Tibial nerve (tissue), 3 donors: ENCODE measurements around the gene CFI.

Source experiments
- POLR2A ChIP-seq, 2 donors: fragments of 450-650 bp; IDR thresholded peaks; one replicate each; pipeline ENCODE4 v1.6.1; 2017; ENCODE audit warnings: antibody characterized with exemption in 2 of 2, mild to moderate bottlenecking in 2 of 2, moderate library complexity in 2 of 2
- TF ChIP-seq, protein P1 (sequence below), 5 experiments: fragments of 200-600 bp in 3 of 5; fragments of 450-650 bp in 2 of 5; sonication (generic) in 3 of 5; IDR thresholded peaks; one replicate each; pipeline ENCODE4 v1.5.1; 2016 to 2019; ENCODE audit warnings: antibody characterized with exemption in 5 of 5, mild to moderate bottlenecking in 3 of 5, moderate library complexity in 2 of 5

DNA sequence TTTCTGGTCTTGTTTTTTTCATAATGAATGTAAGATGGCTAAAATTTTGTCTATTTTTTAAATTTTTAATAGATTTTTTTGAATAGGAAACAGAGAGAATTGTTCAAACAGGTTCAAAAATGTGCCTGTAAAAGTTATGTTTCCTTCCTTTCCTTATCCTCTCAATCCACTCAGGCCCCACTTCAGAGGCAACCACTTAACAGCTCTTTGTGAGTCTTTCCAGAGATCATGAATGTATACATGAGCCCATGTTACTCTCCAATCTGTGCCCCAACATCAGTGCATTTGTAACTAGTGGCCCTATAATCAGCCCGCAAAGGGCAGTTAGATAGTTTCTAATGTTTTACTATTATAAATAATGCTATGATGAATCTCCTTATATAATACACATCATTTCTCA, 14.0 kb downstream of the CFI start:
- TF ChIP-seq, protein P1, sequence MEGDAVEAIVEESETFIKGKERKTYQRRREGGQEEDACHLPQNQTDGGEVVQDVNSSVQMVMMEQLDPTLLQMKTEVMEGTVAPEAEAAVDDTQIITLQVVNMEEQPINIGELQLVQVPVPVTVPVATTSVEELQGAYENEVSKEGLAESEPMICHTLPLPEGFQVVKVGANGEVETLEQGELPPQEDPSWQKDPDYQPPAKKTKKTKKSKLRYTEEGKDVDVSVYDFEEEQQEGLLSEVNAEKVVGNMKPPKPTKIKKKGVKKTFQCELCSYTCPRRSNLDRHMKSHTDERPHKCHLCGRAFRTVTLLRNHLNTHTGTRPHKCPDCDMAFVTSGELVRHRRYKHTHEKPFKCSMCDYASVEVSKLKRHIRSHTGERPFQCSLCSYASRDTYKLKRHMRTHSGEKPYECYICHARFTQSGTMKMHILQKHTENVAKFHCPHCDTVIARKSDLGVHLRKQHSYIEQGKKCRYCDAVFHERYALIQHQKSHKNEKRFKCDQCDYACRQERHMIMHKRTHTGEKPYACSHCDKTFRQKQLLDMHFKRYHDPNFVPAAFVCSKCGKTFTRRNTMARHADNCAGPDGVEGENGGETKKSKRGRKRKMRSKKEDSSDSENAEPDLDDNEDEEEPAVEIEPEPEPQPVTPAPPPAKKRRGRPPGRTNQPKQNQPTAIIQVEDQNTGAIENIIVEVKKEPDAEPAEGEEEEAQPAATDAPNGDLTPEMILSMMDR (IDR thresholded peaks at IDR 0.05) = no peak
- no peak for TF ChIP-seq POLR2A (IDR thresholded peaks at IDR 0.05)
